HEK293T (cell line): ENCODE measurements around the gene PSMC2.

Experiments
- CTCF ChIA-PET: fragments of 350-600 bp; formaldehyde crosslinking; extraction: SDS; loops from one replicate; lab custom pipeline; 2021; ENCODE audit warnings: antibody characterized with exemption, inconsistent platforms; lab: Yijun Ruan, JAX
- POLR2A ChIA-PET: fragments of 350-600 bp; formaldehyde crosslinking; extraction: SDS; loops from one replicate; lab custom pipeline; 2020; ENCODE audit warnings: antibody characterized with exemption, inconsistent platforms; lab: Yijun Ruan, JAX
- DNase-seq: peaks from one replicate; pipeline ENCODE4 v3.0.0; 2012; ENCODE audit warnings: mixed read lengths; ENCODE audit errors: extremely low spot score
- ARNT ChIP-seq: fragments of 450-650 bp; IDR thresholded peaks from 2 replicates; pipeline ENCODE4 v1.6.1; 2017; ENCODE audit warnings: mild to moderate bottlenecking
- BHLHE40 ChIP-seq: fragments of 450-650 bp; IDR thresholded peaks from 2 replicates; pipeline ENCODE4 v1.6.1; 2016; ENCODE audit warnings: mild to moderate bottlenecking, moderate library complexity, borderline replicate concordance
- CTBP1 ChIP-seq: fragments of 450-650 bp; IDR thresholded peaks from 2 replicates; pipeline ENCODE4 v1.6.1; 2016; ENCODE audit warnings: borderline replicate concordance
- ELF4 ChIP-seq: fragments of 450-650 bp; IDR thresholded peaks from 2 replicates; pipeline ENCODE4 v1.6.1; 2017; ENCODE audit warnings: antibody characterized with exemption
- FOXA1 ChIP-seq: fragments of 450-650 bp; IDR thresholded peaks from 2 replicates; pipeline ENCODE4 v1.6.1; 2016; ENCODE audit warnings: mild to moderate bottlenecking
- FOXK2 ChIP-seq: fragments of 450-650 bp; IDR thresholded peaks from 2 replicates; pipeline ENCODE4 v1.6.1; 2016; ENCODE audit warnings: mild to moderate bottlenecking
- FOXM1 ChIP-seq: fragments of 450-650 bp; IDR thresholded peaks from 2 replicates; pipeline ENCODE4 v1.6.1; 2017; ENCODE audit warnings: mild to moderate bottlenecking, borderline replicate concordance
- HDGF ChIP-seq: fragments of 450-650 bp; IDR thresholded peaks from 2 replicates; pipeline ENCODE4 v1.6.1; 2017; ENCODE audit warnings: antibody characterized with exemption, borderline replicate concordance
- L3MBTL2 ChIP-seq: fragments of 450-650 bp; conservative IDR thresholded peaks from 2 replicates; pipeline ENCODE4 v1.6.1; 2016; ENCODE audit warnings: mild to moderate bottlenecking
- LEF1 ChIP-seq: fragments of 450-650 bp; IDR thresholded peaks from 2 replicates; pipeline ENCODE4 v1.6.1; 2017; ENCODE audit warnings: mild to moderate bottlenecking, borderline replicate concordance
- NFRKB ChIP-seq: fragments of 450-650 bp; IDR thresholded peaks from 2 replicates; pipeline ENCODE4 v1.6.1; 2016; ENCODE audit warnings: mild to moderate bottlenecking, moderate library complexity
- SP1 ChIP-seq: fragments of 450-650 bp; IDR thresholded peaks from 2 replicates; pipeline ENCODE4 v1.6.1; 2017
- SUZ12 ChIP-seq: fragments of 450-650 bp; IDR thresholded peaks from 2 replicates; pipeline ENCODE4 v1.6.1; 2016; ENCODE audit warnings: mild to moderate bottlenecking
- TARDBP ChIP-seq: fragments of 450-650 bp; IDR thresholded peaks from 2 replicates; pipeline ENCODE4 v1.6.1; 2016
- ZNF384 ChIP-seq: fragments of 450-650 bp; IDR thresholded peaks from 2 replicates; pipeline ENCODE4 v1.6.1; 2016
- TF ChIP-seq, protein P1 (sequence below): fragments of 450-650 bp; IDR thresholded peaks from 2 replicates; pipeline ENCODE4 v1.6.1; 2016

Gene PSMC2

DNA sequence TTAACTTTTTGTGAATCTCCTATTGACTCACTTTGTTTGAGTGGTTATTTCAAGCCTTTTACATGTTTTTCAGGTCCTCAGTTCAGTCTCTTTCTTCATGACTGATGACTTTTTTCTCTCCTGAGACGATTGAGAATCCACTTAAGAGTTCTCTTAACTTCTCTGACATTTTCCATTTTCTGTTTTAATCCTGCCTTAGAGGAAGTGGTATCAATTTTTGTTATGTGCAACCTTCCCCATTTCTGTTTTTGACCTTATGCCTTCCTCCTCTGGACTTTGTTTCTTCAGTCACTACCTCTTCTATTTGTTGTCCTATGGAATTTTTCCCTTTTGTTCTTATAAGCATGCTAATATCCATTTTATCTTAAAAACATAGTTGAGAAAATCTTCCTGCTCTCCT lies 2.4 kb downstream of the PSMC2 start:
- ChIA-PET CTCF (no interaction called here), POLR2A (no interaction called here)
- TF ChIP-seq FOXM1: no peak
- no peak for TF ChIP-seq TARDBP
- TF ChIP-seq L3MBTL2: no peak
- DNase-seq: no peak

DNA sequence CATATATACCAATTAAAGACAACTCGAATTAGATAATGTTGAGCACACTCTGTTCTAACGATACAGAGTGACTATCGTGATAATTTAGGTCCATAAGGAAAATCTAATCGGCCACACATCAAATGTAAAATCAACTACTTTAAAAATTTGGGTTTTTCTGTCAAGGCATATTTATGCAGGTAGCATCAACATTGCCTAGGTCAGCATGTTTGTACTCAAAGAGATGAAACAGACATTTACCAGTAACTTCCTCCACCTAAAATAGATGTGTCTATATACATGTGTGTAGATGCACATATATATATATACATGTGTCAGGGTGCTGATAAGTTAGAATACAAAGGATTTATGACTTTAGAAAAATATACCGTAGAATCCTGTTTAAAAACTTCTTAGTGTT lies 22.0 kb downstream of the PSMC2 start:
- CTCF ChIA-PET: no interaction called here
- TF ChIP-seq FOXK2 (no peak), ELF4 (no peak), FOXM1 (no peak), SP1 (no peak), TARDBP (no peak), ARNT (no peak), L3MBTL2 (no peak), NFRKB (no peak), FOXA1 (no peak), LEF1 (no peak), ZNF384 (no peak)
- TF ChIP-seq, protein P1, sequence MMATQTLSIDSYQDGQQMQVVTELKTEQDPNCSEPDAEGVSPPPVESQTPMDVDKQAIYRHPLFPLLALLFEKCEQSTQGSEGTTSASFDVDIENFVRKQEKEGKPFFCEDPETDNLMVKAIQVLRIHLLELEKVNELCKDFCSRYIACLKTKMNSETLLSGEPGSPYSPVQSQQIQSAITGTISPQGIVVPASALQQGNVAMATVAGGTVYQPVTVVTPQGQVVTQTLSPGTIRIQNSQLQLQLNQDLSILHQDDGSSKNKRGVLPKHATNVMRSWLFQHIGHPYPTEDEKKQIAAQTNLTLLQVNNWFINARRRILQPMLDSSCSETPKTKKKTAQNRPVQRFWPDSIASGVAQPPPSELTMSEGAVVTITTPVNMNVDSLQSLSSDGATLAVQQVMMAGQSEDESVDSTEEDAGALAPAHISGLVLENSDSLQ: no peak
- DNase-seq: no peak

DNA sequence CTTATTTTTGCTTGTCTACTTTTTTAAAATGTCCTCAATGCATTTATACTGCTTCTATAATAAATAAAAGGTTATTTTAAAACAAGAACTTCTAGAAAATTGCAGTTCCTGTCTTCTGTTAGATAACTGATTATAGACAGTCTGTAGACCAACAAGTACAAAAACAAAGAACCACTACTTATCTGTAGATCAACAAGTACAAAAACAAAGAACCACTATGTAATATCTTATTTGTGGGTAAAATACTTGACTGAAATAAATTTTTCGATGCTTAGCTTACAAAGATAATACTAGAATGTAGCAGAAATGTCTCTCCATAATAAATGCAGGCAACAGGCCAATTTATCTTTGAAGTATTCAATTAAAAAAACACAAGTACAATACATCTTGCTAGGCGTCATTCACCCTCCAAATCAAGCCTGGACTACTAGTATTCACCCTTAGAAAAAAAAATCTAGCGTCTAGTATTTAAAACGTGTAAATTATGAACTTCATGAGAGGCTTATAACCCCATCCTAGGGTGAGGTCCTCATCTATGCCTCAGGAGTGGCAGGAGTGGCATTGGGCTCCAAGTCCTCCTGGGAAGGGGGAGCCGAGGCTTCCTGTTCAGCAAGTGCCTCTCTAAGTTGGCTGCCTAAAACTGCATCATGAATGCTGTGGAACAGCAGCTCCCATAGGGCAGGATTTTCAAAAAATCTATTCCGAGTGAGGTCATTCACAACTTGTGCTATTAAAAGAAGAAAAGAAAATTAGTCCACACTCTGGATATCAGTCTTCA lies 26.6 kb downstream of the PSMC2 start:
- POLR2A ChIA-PET: no interaction called here
- CTCF ChIA-PET: interaction anchor here (0.6 kb wide), 1 partner anchor 111 kb away, joined by 3 read pairs; no protein-coding TSS in a partner anchor
- no peak for DNase-seq
- TF ChIP-seq LEF1 (no peak), ELF4 (no peak), SP1 (no peak), FOXK2 (no peak), SUZ12 (no peak)
- TF ChIP-seq, protein P1: no peak

More for the DNA sequence above, 22.0 kb downstream of the PSMC2 start:
- POLR2A ChIA-PET: no interaction called here

DNA sequence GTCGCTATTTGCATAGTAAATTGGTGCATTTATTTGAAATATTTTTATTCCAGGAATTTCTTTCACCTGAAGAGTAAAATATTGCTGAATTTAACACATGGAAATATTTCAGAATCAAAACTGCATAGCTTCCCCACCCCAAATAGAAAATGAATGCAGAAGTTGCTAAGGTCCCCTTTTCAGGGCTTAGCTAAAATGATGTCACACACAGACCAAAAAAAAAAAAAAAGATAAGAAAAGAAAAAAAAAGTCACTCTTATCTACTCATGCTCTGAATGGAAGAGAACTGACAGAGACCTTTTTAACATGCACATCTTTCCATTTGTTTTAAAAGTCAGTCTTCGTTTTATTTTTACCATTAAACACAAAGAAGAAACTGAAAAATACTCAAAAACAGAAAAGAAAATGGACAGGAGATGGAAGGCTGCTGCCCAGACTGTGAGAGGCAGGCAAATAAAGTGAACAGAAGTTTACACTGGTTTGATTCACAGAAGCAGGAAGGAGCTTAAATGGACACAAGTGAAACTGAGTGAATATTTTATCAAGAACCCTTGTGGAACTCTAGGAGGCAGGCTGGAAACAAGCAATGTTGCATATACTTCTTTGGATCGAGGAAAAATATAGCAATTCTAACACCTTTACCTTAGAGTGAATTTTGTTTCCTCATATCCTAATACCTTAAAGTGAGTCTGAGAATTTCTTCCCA lies 32.0 kb downstream of the PSMC2 start:
- TF ChIP-seq ZNF384 (0 out of 2 replicates have a peak, but pooled peaks have one; percentile 15), FOXK2 (no peak), HDGF (no peak), SUZ12 (no peak), SP1 (no peak), LEF1 (no peak), NFRKB (no peak)
- POLR2A ChIA-PET: interaction anchor here (0.6 to 1.6 kb wide), 2 partner anchors 14 to 32 kb away, joined by 3 to 5 read pairs; partner anchors contain the start of gene PSMC2
- no peak for DNase-seq
- CTCF ChIA-PET: no interaction called here

DNA sequence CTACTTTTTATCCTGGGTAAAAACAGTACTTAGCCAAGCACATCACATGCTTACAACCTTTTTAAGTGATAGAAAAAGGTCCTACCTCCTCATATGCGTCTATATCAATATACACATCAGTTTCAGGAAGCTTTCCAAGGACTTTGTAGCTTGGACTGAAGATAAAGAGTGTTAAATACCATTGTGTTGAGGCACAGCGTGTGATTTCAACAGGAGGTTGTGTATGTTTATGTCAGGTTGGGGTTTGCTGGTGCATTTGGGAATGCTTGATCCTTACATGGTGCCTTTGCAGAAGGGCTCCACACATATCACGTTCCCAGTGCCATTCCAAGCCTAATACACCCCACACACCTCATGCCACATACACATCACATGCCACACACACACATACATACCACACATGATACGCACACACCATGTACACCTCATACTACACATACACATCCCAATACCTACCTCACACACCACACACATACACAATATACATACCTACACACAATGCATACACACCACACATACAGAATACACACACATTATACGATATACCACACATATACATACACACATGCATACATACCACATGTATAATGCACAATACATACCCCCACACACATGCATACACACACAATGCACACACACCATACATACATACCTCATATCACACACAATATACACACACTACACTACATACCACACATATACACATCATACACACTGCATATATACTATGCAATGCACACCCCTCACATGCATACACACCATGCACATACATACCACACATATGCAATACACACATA lies 33.1 kb downstream of the PSMC2 start:
- DNase-seq: no peak
- ChIA-PET POLR2A (interaction anchor here (1.6 kb wide), 1 partner anchor 33 kb away, joined by 5 read pairs; the partner anchor contains the start of gene PSMC2), CTCF (no interaction called here)

DNA sequence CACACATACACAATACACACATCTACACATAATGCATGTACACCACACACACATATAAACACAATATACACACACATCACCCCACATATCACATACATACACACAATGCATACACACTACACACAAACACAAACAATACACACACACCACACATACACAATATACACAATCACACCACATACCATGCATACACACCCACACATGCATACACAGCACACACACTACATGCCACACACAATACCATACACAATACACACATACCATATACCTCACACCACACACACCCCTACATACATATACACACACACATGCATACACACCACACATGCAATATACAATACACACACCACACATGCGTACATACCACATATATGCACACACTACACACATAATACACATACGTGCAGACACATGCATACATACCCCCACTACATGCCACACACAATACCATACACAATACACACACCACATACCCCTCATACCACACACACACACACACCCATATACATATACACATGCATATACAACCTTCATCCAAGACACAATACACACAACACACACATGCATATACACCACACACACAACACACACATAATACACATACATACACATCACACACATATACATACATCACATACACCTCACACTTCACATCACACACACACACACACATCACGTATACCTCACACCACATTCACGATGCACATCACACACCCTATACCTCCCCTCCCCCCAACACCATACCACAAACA lies 34.0 kb downstream of the PSMC2 start:
- CTCF ChIA-PET: no interaction called here
- POLR2A ChIA-PET: no interaction called here
- TF ChIP-seq SP1 (no peak), ELF4 (no peak), L3MBTL2 (no peak), CTBP1 (no peak), FOXM1 (no peak), FOXA1 (no peak), ARNT (no peak), FOXK2 (no peak), SUZ12 (no peak), BHLHE40 (no peak), LEF1 (no peak)
- TF ChIP-seq, protein P1: no peak
- DNase-seq: no peak

More for the DNA sequence above, 33.1 kb downstream of the PSMC2 start:
- no peak; the same call in 1 of the 2 replicates for TF ChIP-seq SP1
- 0 out of 2 replicates have a peak, but pooled peaks have one; percentile 17 for TF ChIP-seq CTBP1
